Keratinocyte (primary cell): Measurements from ENCODE around the gene MBP. TPM values are rescaled to one million over a fixed set of nuclear protein-coding genes. Genes with fewer than 3 reads are reported as not detected.

Source experiments
- DNase-seq: peaks from one replicate; pipeline ENCODE4 v3.0.0-alpha.2; 2011; ENCODE audit warnings: low read depth, missing footprints, low spot score
- FAIRE-seq: peaks from 2 replicates; lab custom pipeline; 2011; peaks lifted over from hg19 to GRCh38; lab: Jason Lieb, UNC
- H2AFZ ChIP-seq: 2 replicates; pipeline ENCODE4 v1.6.0; 2012; ENCODE audit warnings: low read length, control low read depth, inconsistent platforms; ENCODE audit not compliant: control insufficient read depth
- H3K27ac ChIP-seq: 2 replicates; pipeline ENCODE4 v1.5.1; 2011; ENCODE audit warnings: low read length; ENCODE audit not compliant: control insufficient read depth, insufficient read depth
- H3K27me3 ChIP-seq: 3 replicates; pipeline ENCODE4 v1.6.0; 2011; ENCODE audit warnings: low read length; ENCODE audit not compliant: control insufficient read depth, insufficient read depth; ENCODE audit errors: extremely low read depth
- H3K36me3 ChIP-seq, 2 experiments: 2 replicates in 1 of 2; 3 replicates in 1 of 2; pipeline ENCODE4 v1.5.1; 2011; ENCODE audit warnings: low read length in 2 of 2, mild to moderate bottlenecking in 1 of 2; ENCODE audit not compliant: control insufficient read depth in 2 of 2, insufficient read depth in 2 of 2; ENCODE audit errors: extremely low read depth in 1 of 2
- H3K4me1 ChIP-seq: 3 replicates; pipeline ENCODE4 v1.5.1; 2011; ENCODE audit warnings: low read length; ENCODE audit not compliant: control insufficient read depth, insufficient read depth; ENCODE audit errors: extremely low read depth
- H3K4me2 ChIP-seq: 3 replicates; pipeline ENCODE4 v1.6.0; 2011; ENCODE audit warnings: low read depth, low read length; ENCODE audit not compliant: control insufficient read depth, insufficient read depth; ENCODE audit errors: extremely low read depth
- H3K4me3 ChIP-seq, 3 experiments: fragments of 200-600 bp in 1 of 3; sonication (generic) in 1 of 3; 2 replicates in 2 of 3; 3 replicates in 1 of 3; pipeline ENCODE4 v1.5.1; 2011 to 2016; ENCODE audit warnings: low read length in 3 of 3, mild to moderate bottlenecking in 3 of 3, control low read depth in 2 of 3, inconsistent platforms in 1 of 3, low read depth in 1 of 3, mixed read lengths in 1 of 3, mixed run types in 1 of 3, moderate library complexity in 1 of 3; ENCODE audit not compliant: control insufficient read depth in 2 of 3, insufficient read depth in 2 of 3; ENCODE audit errors: extremely low read depth in 1 of 3
- H3K79me2 ChIP-seq: 2 replicates; pipeline ENCODE4 v1.6.0; 2012; ENCODE audit warnings: low read length; ENCODE audit not compliant: control insufficient read depth, insufficient read depth
- H3K9ac ChIP-seq: 3 replicates; pipeline ENCODE4 v1.6.0; 2011; ENCODE audit warnings: low read length; ENCODE audit not compliant: control insufficient read depth, insufficient read depth; ENCODE audit errors: extremely low read depth
- H3K9me1 ChIP-seq: 3 replicates; pipeline ENCODE4 v1.6.0; 2011; ENCODE audit warnings: low read length; ENCODE audit not compliant: control insufficient read depth, insufficient read depth; ENCODE audit errors: extremely low read depth
- H3K9me3 ChIP-seq: 2 replicates; pipeline ENCODE4 v1.5.1; 2012; ENCODE audit warnings: low read depth, low read length; ENCODE audit not compliant: control insufficient read depth
- H4K20me1 ChIP-seq: 3 replicates; pipeline ENCODE4 v1.6.0; 2011; ENCODE audit warnings: low read length; ENCODE audit not compliant: control insufficient read depth, insufficient read depth; ENCODE audit errors: extremely low read depth
- EZH2 ChIP-seq: IDR thresholded peaks from one replicate; pipeline ENCODE4 v1.6.1; 2012; ENCODE audit warnings: inconsistent platforms, mild to moderate bottlenecking, low read length, moderate library complexity
- dilution Hi-C: fragments of 300-500 bp; cut with MboI; formaldehyde crosslinking; loops from one replicate; pipeline ENCODE4 v1.7.0; 2020; ENCODE audit warnings: low sequenced_read_pairs; ENCODE audit not compliant: extremely low pct_ligation_motif_present
- polyA plus RNA-seq, 5 experiments: library from polyadenylated mRNA; depleted of rRNA in 3 of 5; stranded (reverse) in 3 of 5; stranded (forward) in 1 of 5; unstranded in 1 of 5; fragments of >200 nt; gene quantifications; 1 replicate in 1 of 5; 2 replicates in 3 of 5; 3 replicates in 1 of 5; pipeline versions ENCODE4 v1.2.1 to v1.2.3, GENCODE V29; 2011 to 2012; ENCODE audit warnings: missing spikeins in 2 of 5, low read depth in 1 of 5, low replicate concordance in 1 of 5
- TF ChIP-seq, protein P1 (sequence below), 3 experiments: IDR thresholded peaks in 1 of 3; conservative IDR thresholded peaks in 1 of 3; optimal IDR thresholded peaks in 1 of 3; 2 replicates in 2 of 3; 3 replicates in 1 of 3; pipeline versions ENCODE3 to v1.5.1; 2011; ENCODE audit warnings: low read length in 3 of 3, mild to moderate bottlenecking in 3 of 3, moderate library complexity in 2 of 3, control low read depth in 1 of 3, inconsistent platforms in 1 of 3; ENCODE audit not compliant: insufficient read depth in 2 of 3; ENCODE audit errors: extremely low read depth in 1 of 3

MBP gene
- polyA plus RNA-seq, 1 donor (not counting 4 experiments of a cell fraction or from before 2014, with no cell fraction given), result 38.7 TPM

DNA sequence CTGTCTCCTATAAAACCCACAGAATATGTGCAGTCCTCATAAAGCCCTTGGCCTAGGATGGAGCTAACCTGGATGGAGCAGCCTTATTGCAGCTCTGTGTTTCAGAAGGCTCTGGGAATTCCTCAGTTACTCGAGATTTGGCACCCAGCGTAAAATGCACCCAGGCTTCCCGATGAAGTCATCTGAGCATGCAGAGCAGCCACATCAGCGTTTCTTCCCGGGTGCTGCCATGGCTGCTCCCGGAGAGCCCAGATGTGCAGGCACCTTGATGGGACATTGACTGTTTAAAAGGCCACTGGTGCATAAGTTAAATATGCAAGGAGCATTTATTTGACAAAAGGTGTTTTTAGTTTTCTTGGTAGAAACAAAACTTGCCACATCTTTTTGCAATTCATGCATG is 115.2 kb downstream of the MBP start:
- Histone ChIP-seq H4K20me1 (peaks cover 13% of the 10 kb centered on the region), H3K9me1 (peaks cover 7% of the 10 kb centered on the region), H3K4me2 (no peak overlapping the region), H3K4me1 (peaks cover 12% of the 10 kb centered on the region), H3K9me3 (no peaks in the 10 kb centered on the region), H3K4me3 (no peak overlapping the region), H3K79me2 (no peaks in the 10 kb centered on the region), H3K36me3 (peaks cover 13 to 23% of the 10 kb centered on the region in 2 experiments), H3K27me3 (no peaks in the 10 kb centered on the region), H2AFZ (no peak overlapping the region), H3K9ac (no peak overlapping the region), H3K27ac (no peak overlapping the region)
- no peak for DNase-seq
- FAIRE-seq, result no peak
- TF ChIP-seq, protein P1, sequence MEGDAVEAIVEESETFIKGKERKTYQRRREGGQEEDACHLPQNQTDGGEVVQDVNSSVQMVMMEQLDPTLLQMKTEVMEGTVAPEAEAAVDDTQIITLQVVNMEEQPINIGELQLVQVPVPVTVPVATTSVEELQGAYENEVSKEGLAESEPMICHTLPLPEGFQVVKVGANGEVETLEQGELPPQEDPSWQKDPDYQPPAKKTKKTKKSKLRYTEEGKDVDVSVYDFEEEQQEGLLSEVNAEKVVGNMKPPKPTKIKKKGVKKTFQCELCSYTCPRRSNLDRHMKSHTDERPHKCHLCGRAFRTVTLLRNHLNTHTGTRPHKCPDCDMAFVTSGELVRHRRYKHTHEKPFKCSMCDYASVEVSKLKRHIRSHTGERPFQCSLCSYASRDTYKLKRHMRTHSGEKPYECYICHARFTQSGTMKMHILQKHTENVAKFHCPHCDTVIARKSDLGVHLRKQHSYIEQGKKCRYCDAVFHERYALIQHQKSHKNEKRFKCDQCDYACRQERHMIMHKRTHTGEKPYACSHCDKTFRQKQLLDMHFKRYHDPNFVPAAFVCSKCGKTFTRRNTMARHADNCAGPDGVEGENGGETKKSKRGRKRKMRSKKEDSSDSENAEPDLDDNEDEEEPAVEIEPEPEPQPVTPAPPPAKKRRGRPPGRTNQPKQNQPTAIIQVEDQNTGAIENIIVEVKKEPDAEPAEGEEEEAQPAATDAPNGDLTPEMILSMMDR (optimal IDR thresholded peaks at IDR 0.05 in 1 of 3, IDR thresholded peaks at IDR 0.05 in 1 of 3, conservative IDR thresholded peaks at IDR 0.05 in 1 of 3; ENCODE audit: extremely low read depth in 1 of 3, insufficient read depth in 2 of 3, low read length in 3 of 3), result no peak
- TF ChIP-seq EZH2, result no peak
- dilution Hi-C loops, result no loop called here

DNA sequence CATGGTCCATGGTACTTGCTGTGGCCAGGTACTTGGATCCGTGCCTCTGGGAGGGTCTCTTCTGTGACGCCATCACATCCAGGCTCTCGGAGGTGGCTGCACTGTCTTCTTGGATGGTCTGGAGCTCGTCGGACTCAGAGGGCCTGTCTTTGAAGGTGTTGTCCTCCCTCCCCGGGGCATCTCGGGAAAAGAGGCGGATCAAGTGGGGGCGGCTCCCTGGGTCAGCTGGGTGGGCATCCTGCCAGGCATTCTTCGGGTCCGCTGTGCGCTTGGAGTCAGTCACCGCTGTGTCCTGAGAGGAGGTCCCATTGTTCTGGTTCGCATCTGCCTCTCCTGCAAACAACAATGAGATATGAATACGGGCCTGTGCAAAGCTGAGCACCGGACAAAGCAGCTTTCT is 115.6 kb downstream of the MBP start:
- Histone ChIP-seq H3K9me1 (peaks cover 10% of the 10 kb centered on the region), H3K4me2 (no peak overlapping the region), H3K36me3 (peaks cover 9 to 27% of the 10 kb centered on the region in 2 experiments), H2AFZ (no peak overlapping the region), H3K27ac (no peak overlapping the region), H3K9ac (no peak overlapping the region), H3K4me1 (peaks cover 14% of the 10 kb centered on the region), H3K9me3 (no peaks in the 10 kb centered on the region), H4K20me1 (peaks cover 15% of the 10 kb centered on the region), H3K27me3 (no peaks in the 10 kb centered on the region), H3K4me3 (no peak overlapping the region), H3K79me2 (peaks cover 3% of the 10 kb centered on the region)
- dilution Hi-C loops, result no loop called here
- DNase-seq (no peak), FAIRE-seq (no peak)
- TF ChIP-seq, protein P1 (optimal IDR thresholded peaks at IDR 0.05 in 1 of 3, IDR thresholded peaks at IDR 0.05 in 1 of 3, conservative IDR thresholded peaks at IDR 0.05 in 1 of 3; ENCODE audit: extremely low read depth in 1 of 3, insufficient read depth in 2 of 3, low read length in 3 of 3), result no peak
- no peak for TF ChIP-seq EZH2
